ENCODE data around the gene OTUB2.

The OTUB2 gene

DNA sequence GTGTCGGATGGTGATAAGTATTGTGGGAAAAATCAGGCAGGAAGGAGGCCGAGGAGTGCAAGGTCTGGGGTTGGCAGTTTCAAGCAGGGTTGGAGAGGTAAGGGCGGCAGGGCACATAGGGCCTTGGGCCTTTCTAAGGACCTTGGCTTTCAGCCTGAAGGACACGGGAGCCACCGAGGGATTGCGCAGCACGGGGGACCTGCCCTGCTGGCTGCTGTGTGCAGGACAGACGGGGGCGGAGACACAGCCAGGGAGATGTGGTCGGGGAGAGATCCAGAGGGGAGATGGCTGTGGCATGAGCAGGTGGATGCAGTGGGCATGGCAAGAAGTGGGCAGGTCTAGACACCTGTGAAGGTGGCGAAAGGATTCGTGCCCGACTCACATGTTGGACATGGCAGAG, 14.7 kb downstream of the OTUB2 start:
- H3K36me3 ChIP-seq (ENCODE audit: control insufficient read depth, insufficient read depth, low read length): 0 out of 2 replicates have a peak, but pooled peaks cover 10% of the 10 kb centered on the region
- no peaks in the 10 kb centered on the region for H3K9me3 ChIP-seq (ENCODE audit: control insufficient read depth, insufficient read depth, low read length)
- WGBS (ENCODE audit: insufficient coverage, insufficient read length): no CpG with 5 or more reads among the region's 13 CpGs
- no peak for DNase-seq (ENCODE audit: low read depth, low spot score)
- H3K4me3 ChIP-seq (ENCODE audit: low read length): no peak overlapping the region
- H3K27me3 ChIP-seq (ENCODE audit: control insufficient read depth, insufficient read depth, low read length): no peaks in the 10 kb centered on the region
- no peaks in the 10 kb centered on the region for H3K4me1 ChIP-seq (ENCODE audit: control insufficient read depth, insufficient read depth, low read length)
- no peak overlapping the region for H3K27ac ChIP-seq (ENCODE audit: low read length)

DNA sequence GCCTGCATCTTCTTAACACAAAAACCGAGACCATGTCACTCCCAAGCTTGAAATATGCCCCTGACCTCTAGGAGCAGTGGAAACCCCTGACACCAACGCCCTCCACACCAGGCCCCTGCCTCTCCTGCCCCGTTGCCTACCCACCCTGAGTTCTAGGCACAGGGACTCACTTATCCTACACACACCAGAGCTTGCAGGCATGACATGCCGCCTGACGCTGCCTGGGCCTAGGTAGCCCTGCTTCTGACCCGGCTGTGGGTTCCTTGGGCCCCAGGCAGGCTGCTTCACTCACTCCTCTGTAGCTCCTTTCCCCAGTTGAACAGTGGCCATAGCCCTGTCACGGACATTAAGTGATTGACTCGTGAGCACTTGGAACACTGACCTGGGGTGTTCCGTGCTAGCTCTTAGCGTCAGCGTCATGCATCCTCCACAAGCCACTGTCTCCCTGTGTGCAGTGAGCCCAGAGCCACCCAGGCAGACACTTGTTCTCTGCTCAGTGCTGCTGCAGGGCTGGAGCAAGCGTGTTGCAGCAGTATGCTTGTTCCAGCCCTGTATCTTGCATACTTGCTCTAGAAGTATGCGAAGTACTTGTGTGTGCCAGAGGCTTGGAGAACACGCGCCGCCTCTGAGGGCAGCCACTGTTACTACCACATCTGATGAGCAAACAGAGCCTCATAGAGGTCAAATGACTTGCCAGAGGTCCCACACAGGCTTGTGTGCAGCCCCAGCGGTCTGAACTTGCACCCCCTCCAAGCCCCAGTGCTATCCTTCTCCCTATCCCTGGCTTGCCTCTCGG, 15.6 kb downstream of the OTUB2 start:
- H3K4me1 ChIP-seq (ENCODE audit: control insufficient read depth, insufficient read depth, low read length): no peaks in the 10 kb centered on the region
- H3K36me3 ChIP-seq (ENCODE audit: control insufficient read depth, insufficient read depth, low read length): 0 out of 2 replicates have a peak, but pooled peaks cover 10% of the 10 kb centered on the region
- no CpG with 5 or more reads among the region's 18 CpGs for WGBS (ENCODE audit: insufficient coverage, insufficient read length)
- H3K4me3 ChIP-seq (ENCODE audit: low read length): no peak overlapping the region
- H3K27ac ChIP-seq (ENCODE audit: low read length): no peak overlapping the region
- H3K9me3 ChIP-seq (ENCODE audit: control insufficient read depth, insufficient read depth, low read length): no peaks in the 10 kb centered on the region
- no peaks in the 10 kb centered on the region for H3K27me3 ChIP-seq (ENCODE audit: control insufficient read depth, insufficient read depth, low read length)
- no peak for DNase-seq (ENCODE audit: low read depth, low spot score)

DNA sequence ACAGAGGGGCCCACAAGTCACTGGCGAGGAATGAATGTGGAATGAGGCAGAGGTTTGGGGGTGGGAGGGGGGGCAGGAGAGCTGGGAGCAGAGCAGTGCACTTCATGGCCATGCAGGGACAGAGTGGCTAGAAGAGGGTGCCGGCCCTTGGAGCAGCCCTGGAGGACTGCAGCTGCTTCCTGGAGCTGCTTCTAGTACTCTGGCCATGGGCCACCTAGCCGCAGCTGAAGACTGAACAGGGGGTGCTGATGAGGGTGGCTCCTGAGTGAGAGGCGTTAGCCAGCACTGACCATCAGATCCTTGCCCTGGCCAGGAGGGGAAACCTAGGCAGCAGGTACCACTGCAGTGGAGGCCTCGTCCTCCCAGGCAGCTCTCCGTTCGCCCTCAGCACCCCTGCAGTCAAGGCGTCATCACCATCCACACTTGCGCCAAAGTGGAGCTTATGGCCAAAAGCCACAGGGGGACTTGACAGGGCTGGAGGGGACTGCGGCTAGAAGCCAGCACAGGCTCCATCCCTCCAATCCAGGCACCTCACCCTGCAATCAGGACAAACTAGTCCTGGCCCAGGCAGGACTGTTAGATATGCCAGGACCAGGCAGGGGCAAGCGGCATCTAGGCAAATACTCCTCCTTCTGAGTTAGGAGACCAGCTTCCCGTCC, 16.4 kb downstream of the OTUB2 start:
- Histone ChIP-seq H3K27me3 (ENCODE audit: control insufficient read depth, insufficient read depth, low read length) (no peaks in the 10 kb centered on the region), H3K27ac (ENCODE audit: low read length) (no peak overlapping the region), H3K4me1 (ENCODE audit: control insufficient read depth, insufficient read depth, low read length) (no peaks in the 10 kb centered on the region), H3K9me3 (ENCODE audit: control insufficient read depth, insufficient read depth, low read length) (no peaks in the 10 kb centered on the region), H3K36me3 (ENCODE audit: control insufficient read depth, insufficient read depth, low read length) (0 out of 2 replicates have a peak, but pooled peaks cover 12% of the 10 kb centered on the region), H3K4me3 (ENCODE audit: low read length) (no peak overlapping the region)
- DNase-seq (ENCODE audit: low read depth, low spot score): no peak
- WGBS (ENCODE audit: insufficient coverage, insufficient read length): no CpG with 5 or more reads among the region's 12 CpGs

- no peaks in the 10 kb centered on the region for H3K4me1 ChIP-seq (ENCODE audit: control insufficient read depth, insufficient read depth, low read length)
- DNase-seq (ENCODE audit: low read depth, low spot score): no peak
- no peaks in the 10 kb centered on the region for H3K27me3 ChIP-seq (ENCODE audit: control insufficient read depth, insufficient read depth, low read length)
- no peaks in the 10 kb centered on the region for H3K9me3 ChIP-seq (ENCODE audit: control insufficient read depth, insufficient read depth, low read length)
- 0 out of 2 replicates have a peak, but pooled peaks cover 18% of the 10 kb centered on the region for H3K36me3 ChIP-seq (ENCODE audit: control insufficient read depth, insufficient read depth, low read length)
- H3K4me3 ChIP-seq (ENCODE audit: low read length): no peak overlapping the region
- no peak overlapping the region for H3K27ac ChIP-seq (ENCODE audit: low read length)
- no CpG with 5 or more reads among the region's 13 CpGs for WGBS (ENCODE audit: insufficient coverage, insufficient read length)
Observed at GRCh38 chr14:94043111-94043755, 17.1 kb downstream of the OTUB2 start.

DNA sequence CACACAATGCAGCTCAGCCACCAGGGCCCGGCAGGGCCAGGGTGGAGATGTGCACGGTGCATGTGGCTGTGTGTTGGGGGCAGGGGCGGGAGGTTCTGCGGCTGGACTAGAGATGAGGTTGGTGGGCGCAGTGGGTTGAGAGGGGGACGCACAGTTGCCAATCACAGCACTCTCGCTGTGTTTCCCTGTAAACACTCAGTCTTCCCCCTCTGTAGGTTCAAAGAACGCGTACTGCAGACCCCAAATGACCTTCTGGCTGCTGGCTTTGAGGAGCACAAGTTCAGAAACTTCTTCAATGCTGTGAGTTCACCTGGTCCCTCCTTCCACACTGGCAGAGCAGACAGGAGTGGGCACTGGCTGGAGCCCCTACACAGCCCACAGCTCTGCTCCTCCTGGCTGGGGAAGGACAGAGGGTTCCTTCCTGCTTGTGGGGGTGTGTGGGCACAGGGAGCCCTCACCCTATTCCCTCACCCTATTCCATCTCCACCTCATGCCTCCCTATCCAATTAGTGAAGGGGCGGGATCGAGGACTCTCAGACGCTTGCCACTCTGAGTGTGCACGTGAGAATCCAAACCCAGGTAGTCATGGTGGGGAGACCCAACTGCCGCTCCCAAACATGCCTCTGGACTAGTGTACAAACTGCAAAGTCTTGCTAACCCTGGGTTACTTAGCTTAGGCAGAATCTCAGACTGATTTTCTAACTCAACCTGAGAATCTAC, 17.8 kb downstream of the OTUB2 start:
- no peaks in the 10 kb centered on the region for H3K4me1 ChIP-seq (ENCODE audit: control insufficient read depth, insufficient read depth, low read length)
- DNase-seq (ENCODE audit: low read depth, low spot score): no peak
- no peaks in the 10 kb centered on the region for H3K9me3 ChIP-seq (ENCODE audit: control insufficient read depth, insufficient read depth, low read length)
- H3K36me3 ChIP-seq (ENCODE audit: control insufficient read depth, insufficient read depth, low read length): peaks cover 21% of the 10 kb centered on the region; the same call in 1 of the 2 replicates
- H3K27me3 ChIP-seq (ENCODE audit: control insufficient read depth, insufficient read depth, low read length): no peaks in the 10 kb centered on the region
- no peak overlapping the region for H3K27ac ChIP-seq (ENCODE audit: low read length)
- no peak overlapping the region for H3K4me3 ChIP-seq (ENCODE audit: low read length)
- WGBS (ENCODE audit: insufficient coverage, insufficient read length): no CpG with 5 or more reads among the region's 14 CpGs

DNA sequence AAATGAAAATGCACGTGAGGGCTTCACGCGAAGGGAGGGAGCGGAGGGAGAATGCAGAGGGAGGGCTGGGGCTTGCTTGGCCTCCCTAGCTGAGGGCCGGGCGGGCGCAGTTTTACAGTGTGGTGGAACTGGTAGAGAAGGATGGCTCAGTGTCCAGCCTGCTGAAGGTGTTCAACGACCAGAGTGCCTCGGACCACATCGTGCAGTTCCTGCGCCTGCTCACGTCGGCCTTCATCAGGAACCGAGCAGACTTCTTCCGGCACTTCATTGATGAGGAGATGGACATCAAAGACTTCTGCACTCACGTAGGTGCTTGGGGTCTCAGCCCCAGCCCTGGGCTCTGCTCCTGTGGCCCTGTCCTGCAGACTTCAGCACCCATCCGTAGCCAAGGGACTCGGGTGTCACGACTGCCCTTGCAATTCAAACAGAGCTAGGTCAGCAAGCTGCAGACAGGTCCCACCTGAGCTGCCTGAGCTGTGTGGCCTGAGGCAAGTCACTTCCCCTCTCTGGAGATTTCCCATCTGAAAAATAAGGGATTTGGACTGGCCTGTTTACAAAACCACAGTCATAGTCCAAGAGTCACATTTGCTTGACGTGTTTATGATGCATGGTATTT, 18.4 kb downstream of the OTUB2 start:
- no peak overlapping the region for H3K4me3 ChIP-seq (ENCODE audit: low read length)
- H3K4me1 ChIP-seq (ENCODE audit: control insufficient read depth, insufficient read depth, low read length): no peaks in the 10 kb centered on the region
- no CpG with 5 or more reads among the region's 20 CpGs for WGBS (ENCODE audit: insufficient coverage, insufficient read length)
- H3K27ac ChIP-seq (ENCODE audit: low read length): no peak overlapping the region
- DNase-seq (ENCODE audit: low read depth, low spot score): no peak
- peaks cover 21% of the 10 kb centered on the region; the same call in 1 of the 2 replicates for H3K36me3 ChIP-seq (ENCODE audit: control insufficient read depth, insufficient read depth, low read length)
- no peaks in the 10 kb centered on the region for H3K27me3 ChIP-seq (ENCODE audit: control insufficient read depth, insufficient read depth, low read length)
- no peaks in the 10 kb centered on the region for H3K9me3 ChIP-seq (ENCODE audit: control insufficient read depth, insufficient read depth, low read length)

DNA sequence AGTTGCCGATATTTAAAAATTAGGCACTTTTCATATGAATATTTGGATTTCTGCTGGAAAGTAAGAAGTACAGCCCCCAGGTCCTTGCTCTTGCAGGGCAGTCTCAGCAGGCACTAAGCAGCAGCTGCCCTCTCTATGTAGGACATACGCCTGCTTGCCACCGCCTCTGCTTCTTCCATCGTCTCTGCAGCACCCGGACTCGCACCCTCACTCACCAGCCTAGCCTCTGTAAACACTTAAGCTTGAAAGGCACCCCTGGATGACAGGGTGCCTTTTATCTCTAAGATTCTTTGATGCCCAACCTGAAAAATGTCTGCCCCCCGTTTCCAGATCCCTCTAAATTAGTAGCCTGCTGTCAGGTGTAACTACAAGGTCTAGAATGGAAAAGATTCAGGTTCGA, 19.0 kb downstream of the OTUB2 start:
- Histone ChIP-seq H3K36me3 (ENCODE audit: control insufficient read depth, insufficient read depth, low read length) (peaks cover 24% of the 10 kb centered on the region), H3K4me1 (ENCODE audit: control insufficient read depth, insufficient read depth, low read length) (no peaks in the 10 kb centered on the region), H3K9me3 (ENCODE audit: control insufficient read depth, insufficient read depth, low read length) (no peaks in the 10 kb centered on the region), H3K27ac (ENCODE audit: low read length) (no peak overlapping the region), H3K27me3 (ENCODE audit: control insufficient read depth, insufficient read depth, low read length) (no peaks in the 10 kb centered on the region), H3K4me3 (ENCODE audit: low read length) (no peak overlapping the region)
- WGBS (ENCODE audit: insufficient coverage, insufficient read length): no CpG with 5 or more reads among the region's 8 CpGs
- no peak for DNase-seq (ENCODE audit: low read depth, low spot score)

DNA sequence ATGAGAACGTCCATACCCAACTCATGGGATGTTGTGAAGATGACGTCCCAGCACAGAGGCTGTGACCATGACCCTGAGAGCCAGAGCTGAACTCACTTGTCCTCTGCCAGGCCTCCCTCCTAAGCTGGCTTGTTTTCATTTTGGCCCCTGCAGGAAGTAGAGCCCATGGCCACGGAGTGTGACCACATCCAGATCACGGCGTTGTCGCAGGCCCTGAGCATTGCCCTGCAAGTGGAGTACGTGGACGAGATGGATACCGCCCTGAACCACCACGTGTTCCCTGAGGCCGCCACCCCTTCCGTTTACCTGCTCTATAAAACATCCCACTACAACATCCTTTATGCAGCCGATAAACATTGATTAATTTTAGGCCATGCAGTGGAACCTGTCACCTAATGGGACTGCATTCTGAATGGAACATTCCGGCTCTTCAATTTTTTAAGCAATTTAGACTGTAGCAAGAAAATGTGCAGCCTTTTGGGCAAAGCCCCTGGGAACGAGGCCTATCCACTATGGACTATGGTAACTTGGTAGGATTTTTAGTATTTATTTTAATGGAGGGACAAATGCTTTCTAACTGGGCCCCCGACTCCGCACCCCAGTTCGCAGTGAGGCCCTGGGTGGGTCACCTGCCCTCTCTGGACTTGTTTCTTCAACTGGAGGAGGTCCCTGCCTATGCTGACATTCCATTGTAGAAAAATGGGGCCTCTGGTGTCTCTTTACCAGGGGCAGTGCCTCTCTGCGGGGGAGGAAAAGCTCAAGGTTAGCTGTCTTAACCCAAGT, 19.6 kb downstream of the OTUB2 start:
- Histone ChIP-seq H3K27ac (ENCODE audit: low read length) (no peak overlapping the region), H3K36me3 (ENCODE audit: control insufficient read depth, insufficient read depth, low read length) (peaks cover 29% of the 10 kb centered on the region), H3K4me3 (ENCODE audit: low read length) (no peak overlapping the region), H3K9me3 (ENCODE audit: control insufficient read depth, insufficient read depth, low read length) (no peaks in the 10 kb centered on the region), H3K4me1 (ENCODE audit: control insufficient read depth, insufficient read depth, low read length) (no peaks in the 10 kb centered on the region), H3K27me3 (ENCODE audit: control insufficient read depth, insufficient read depth, low read length) (no peaks in the 10 kb centered on the region)
- WGBS (ENCODE audit: insufficient coverage, insufficient read length): no CpG with 5 or more reads among the region's 19 CpGs
- DNase-seq (ENCODE audit: low read depth, low spot score): no peak

- Histone ChIP-seq H3K27ac (ENCODE audit: low read length) (no peak overlapping the region), H3K9me3 (ENCODE audit: control insufficient read depth, insufficient read depth, low read length) (no peaks in the 10 kb centered on the region), H3K4me3 (ENCODE audit: low read length) (no peak overlapping the region), H3K36me3 (ENCODE audit: control insufficient read depth, insufficient read depth, low read length) (peaks cover 34% of the 10 kb centered on the region), H3K4me1 (ENCODE audit: control insufficient read depth, insufficient read depth, low read length) (no peaks in the 10 kb centered on the region), H3K27me3 (ENCODE audit: control insufficient read depth, insufficient read depth, low read length) (no peaks in the 10 kb centered on the region)
- no CpG with 5 or more reads among the region's 7 CpGs for WGBS (ENCODE audit: insufficient coverage, insufficient read length)
- no peak for DNase-seq (ENCODE audit: low read depth, low spot score)
Observed at GRCh38 chr14:94046696-94047250, 20.6 kb downstream of the OTUB2 start.

Data from iPS DF 6.9 (cell line).